Pancreas (tissue), 10 donors: ENCODE results near the gene ELOVL2. TPM values are rescaled to one million over a fixed set of nuclear protein-coding genes. Genes with fewer than 3 reads are reported as not detected.

Source experiments
- ATAC-seq, 4 donors: fragments of 200-7000 bp; cut with Tn5 transposase; one replicate each; pipeline versions ENCODE4 v1.8.0 to v1.9.1; 2020; ENCODE audit warnings: mild to moderate bottlenecking in 4 of 4, moderate library complexity in 4 of 4
- DNase-seq, 6 donors: peaks; one replicate each; pipeline ENCODE4 v3.0.0-alpha.2; 2020
- FAIRE-seq: peaks from 2 replicates; lab custom pipeline; 2012; peaks lifted over from hg19 to GRCh38; lab: Jason Lieb, UNC
- H3K27ac ChIP-seq, 4 donors: fragments of 200-600 bp; sonication (generic); 1 replicate in 3 of 4; 2 replicates in 1 of 4; pipeline versions ENCODE4 v1.5.0 to v1.8.0; 2020
- H3K27me3 ChIP-seq, 4 donors: fragments of 200-600 bp; one replicate each; pipeline ENCODE4 v1.8.0; 2021
- H3K36me3 ChIP-seq, 3 donors: fragments of 200-600 bp; sonication (generic) in 1 of 3; one replicate each; pipeline versions ENCODE4 v1.5.0 to v1.8.0; 2020 to 2021
- H3K4me1 ChIP-seq, 3 donors: fragments of 200-600 bp; one replicate each; pipeline ENCODE4 v1.8.0; 2021
- H3K4me3 ChIP-seq, 4 donors: fragments of 200-600 bp; sonication (generic) in 2 of 4; one replicate each; pipeline versions ENCODE4 v1.5.0 to v1.8.0; 2020 to 2021
- H3K9me3 ChIP-seq, 4 donors: fragments of 200-600 bp; one replicate each; pipeline ENCODE4 v1.8.0; 2021
- WGBS, 2 donors: extraction: QIAGEN DNeasy Blood & Tissue Kit; methylation state at CpG; one replicate each; pipeline ENCODE4 v1.1.7; 2013; 5-methylcytosine and 5-hydroxymethylcytosine counted together
- intact Hi-C, 3 donors: fragments of 100-400 bp; cut with DNase I; formaldehyde crosslinking; loops; one replicate each; pipeline versions ENCODE4 v1.11.1 to v1.14.2; 2022
- polyA plus RNA-seq, 2 donors: library from polyadenylated mRNA; stranded (reverse); fragments of 200-250 nt; gene quantifications; one replicate each; pipeline ENCODE4 v1.2.3, GENCODE V29; 2013
- total RNA-seq, 6 donors: library from RNA; stranded (reverse); fragmentation: NEBNext Ultra II Directional in 4 of 6; extraction: Animal tissue kit (Norgen Biotek cat#: 25700) in 4 of 6; gene quantifications; one replicate each; pipeline versions ENCODE4 v1.2.1 to v1.2.4, GENCODE V29; 2021 to 2023
- TF ChIP-seq, protein P1 (sequence below), 4 donors: fragments of 200-600 bp; sonication (generic) in 3 of 4; IDR thresholded peaks; one replicate each; pipeline versions ENCODE4 v1.5.0 to v1.8.0; 2021; ENCODE audit warnings: antibody characterized with exemption in 4 of 4
- donor health status: healthy with polysubstance abuse.
- donor health status: DM: no; HTN: no; CAD: no; lungs with moderate emphysema.
- donor health status: DM: no; HTN: no; CAD: no.
- donor health status: control.
- donor health status: control.
- donor health status: Bipolar disorder and iron deficiency.
- donor health status: DM: yes; HTN: yes; CAD: no.
- donor health status: DM: no; HTN: no; CAD: no.
- donor health status: DM: no; HTN: no; CAD: no.
- donor health status: DM: yes; HTN: yes; CAD: no.

ELOVL2 gene
- total and polyA plus RNA-seq, 8 donors = 1.3 to 2.2 (median 1.6) TPM

DNA sequence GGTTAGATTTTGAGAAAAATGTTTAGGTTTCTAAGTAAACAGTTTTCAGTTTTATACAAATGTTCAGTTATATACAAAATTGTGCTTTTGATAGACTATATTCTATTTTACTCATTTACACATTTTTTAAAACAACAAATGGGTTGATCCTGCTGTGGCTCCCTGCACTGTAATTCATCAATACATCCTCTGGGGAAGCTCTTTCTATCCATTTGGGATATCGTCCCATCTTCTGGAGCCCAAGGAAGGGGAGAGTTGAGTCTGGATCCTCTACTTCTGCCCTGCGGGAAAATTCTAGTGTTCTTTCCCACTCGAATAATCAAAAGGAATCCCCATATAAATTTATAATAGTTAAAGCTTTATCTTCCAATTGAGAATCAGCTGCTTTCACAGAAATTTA, 82.3 kb downstream of the ELOVL2 start:
- Histone ChIP-seq H3K27me3 (no peaks in the 10 kb centered on the region), H3K27ac (no peak overlapping the region), H3K4me1 (no peaks in the 10 kb centered on the region), H3K36me3 (no peaks in the 10 kb centered on the region), H3K9me3 (no peaks in the 10 kb centered on the region), H3K4me3 (no peak overlapping the region)
- ATAC-seq = no peak
- intact Hi-C loops = no loop called here
- FAIRE-seq = no peak
- 73 to 84% methylated on average over 3 of the region's 3 CpGs for WGBS, 2 donors
- TF ChIP-seq, protein P1, sequence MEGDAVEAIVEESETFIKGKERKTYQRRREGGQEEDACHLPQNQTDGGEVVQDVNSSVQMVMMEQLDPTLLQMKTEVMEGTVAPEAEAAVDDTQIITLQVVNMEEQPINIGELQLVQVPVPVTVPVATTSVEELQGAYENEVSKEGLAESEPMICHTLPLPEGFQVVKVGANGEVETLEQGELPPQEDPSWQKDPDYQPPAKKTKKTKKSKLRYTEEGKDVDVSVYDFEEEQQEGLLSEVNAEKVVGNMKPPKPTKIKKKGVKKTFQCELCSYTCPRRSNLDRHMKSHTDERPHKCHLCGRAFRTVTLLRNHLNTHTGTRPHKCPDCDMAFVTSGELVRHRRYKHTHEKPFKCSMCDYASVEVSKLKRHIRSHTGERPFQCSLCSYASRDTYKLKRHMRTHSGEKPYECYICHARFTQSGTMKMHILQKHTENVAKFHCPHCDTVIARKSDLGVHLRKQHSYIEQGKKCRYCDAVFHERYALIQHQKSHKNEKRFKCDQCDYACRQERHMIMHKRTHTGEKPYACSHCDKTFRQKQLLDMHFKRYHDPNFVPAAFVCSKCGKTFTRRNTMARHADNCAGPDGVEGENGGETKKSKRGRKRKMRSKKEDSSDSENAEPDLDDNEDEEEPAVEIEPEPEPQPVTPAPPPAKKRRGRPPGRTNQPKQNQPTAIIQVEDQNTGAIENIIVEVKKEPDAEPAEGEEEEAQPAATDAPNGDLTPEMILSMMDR (IDR thresholded peaks at IDR 0.05) = no peak
- no peak for DNase-seq

DNA sequence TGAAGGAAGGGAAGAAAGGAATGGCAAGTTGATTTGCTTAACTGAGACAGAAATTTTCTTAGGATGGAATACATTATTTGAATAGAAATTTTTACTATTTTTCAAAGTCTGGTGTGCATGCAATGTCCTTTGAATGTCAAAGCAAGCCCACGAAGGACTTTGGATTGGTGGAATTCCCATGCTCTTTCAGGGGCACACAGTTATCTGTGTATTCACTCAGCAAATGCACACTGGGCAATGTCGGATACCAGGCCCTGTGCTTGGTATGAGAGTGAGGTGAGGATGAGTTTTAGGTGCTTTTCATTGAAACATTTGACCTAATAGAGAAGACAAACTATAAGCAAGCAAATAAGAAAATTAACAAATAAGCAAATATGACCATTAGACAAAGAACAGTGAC, 83.9 kb downstream of the ELOVL2 start:
- no peak for ATAC-seq
- intact Hi-C loops = no loop called here
- no peak for DNase-seq
- no peaks in the 10 kb centered on the region for H3K36me3 ChIP-seq
- FAIRE-seq = no peak
- TF ChIP-seq, protein P1 (IDR thresholded peaks at IDR 0.05) = no peak
- H3K27ac ChIP-seq = no peak overlapping the region
- H3K9me3 ChIP-seq = no peaks in the 10 kb centered on the region
- H3K27me3 ChIP-seq = no peaks in the 10 kb centered on the region
- H3K4me3 ChIP-seq = no peak overlapping the region
- H3K4me1 ChIP-seq = no peaks in the 10 kb centered on the region
- WGBS, 2 donors = 72 to 78% methylated on average over 2 of the region's 2 CpGs

DNA sequence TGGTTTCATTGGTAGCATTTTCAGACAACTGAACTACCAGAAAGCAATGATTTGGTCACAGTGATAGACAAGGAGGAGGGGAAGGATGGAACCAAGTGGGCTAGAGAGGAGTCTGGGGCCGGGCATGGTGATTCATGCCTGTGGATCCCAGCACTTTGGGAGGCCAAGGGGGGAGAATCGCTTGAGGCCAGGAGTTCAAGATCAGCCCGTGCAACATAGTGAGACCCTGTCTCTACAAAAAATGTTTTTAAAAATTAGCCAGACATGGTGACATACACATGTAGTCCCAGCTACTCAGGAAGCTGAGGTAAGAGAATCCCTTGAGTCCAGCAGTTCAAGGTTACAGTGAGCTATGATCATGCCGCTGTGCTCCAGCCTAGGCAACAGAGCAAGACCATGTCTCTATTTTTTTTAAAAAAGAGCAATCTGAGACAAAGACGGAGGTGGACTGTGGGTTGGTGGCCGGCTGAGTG, 86.7 kb downstream of the ELOVL2 start:
- no peaks in the 10 kb centered on the region for H3K9me3 ChIP-seq
- no peak for DNase-seq

DNA sequence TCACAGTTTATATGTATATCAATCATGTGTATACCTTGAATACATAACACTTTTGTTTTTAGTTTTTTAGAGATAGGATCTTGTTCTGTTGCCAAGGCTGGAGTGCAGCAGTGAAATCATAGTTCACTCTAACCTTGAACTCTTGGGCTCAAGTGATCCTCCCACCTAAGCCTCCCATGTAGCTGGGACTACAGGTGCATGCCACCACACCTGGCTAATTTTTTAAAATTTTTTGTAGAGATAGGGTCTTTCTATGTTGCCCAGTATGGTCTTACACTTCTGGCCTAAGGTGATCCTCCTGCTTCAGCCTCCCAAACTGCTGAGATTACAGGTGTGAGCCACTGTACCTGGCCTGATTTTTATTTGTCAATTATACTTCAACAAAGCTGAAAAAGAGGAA, 87.3 kb downstream of the ELOVL2 start:
- no peaks in the 10 kb centered on the region for H3K9me3 ChIP-seq
- FAIRE-seq = no peak
- H3K4me3 ChIP-seq = no peak overlapping the region
- no peak overlapping the region for H3K27ac ChIP-seq
- no peaks in the 10 kb centered on the region for H3K36me3 ChIP-seq
- ATAC-seq = no peak
- no peak for DNase-seq
- H3K4me1 ChIP-seq = no peaks in the 10 kb centered on the region
- TF ChIP-seq, protein P1 (IDR thresholded peaks at IDR 0.05) = no peak
- intact Hi-C loops = no loop called here
- no peaks in the 10 kb centered on the region for H3K27me3 ChIP-seq

More for the DNA sequence above, 86.7 kb downstream of the ELOVL2 start:
- Histone ChIP-seq H3K27me3 (no peaks in the 10 kb centered on the region), H3K27ac (no peak overlapping the region), H3K4me1 (no peaks in the 10 kb centered on the region), H3K4me3 (no peak overlapping the region), H3K36me3 (no peaks in the 10 kb centered on the region)
- FAIRE-seq (no peak), ATAC-seq (no peak)
- TF ChIP-seq, protein P1 (IDR thresholded peaks at IDR 0.05) = no peak
- WGBS, 2 donors = 77 to 89% methylated on average over 6 of the region's 6 CpGs
- intact Hi-C loops = no loop called here

DNA sequence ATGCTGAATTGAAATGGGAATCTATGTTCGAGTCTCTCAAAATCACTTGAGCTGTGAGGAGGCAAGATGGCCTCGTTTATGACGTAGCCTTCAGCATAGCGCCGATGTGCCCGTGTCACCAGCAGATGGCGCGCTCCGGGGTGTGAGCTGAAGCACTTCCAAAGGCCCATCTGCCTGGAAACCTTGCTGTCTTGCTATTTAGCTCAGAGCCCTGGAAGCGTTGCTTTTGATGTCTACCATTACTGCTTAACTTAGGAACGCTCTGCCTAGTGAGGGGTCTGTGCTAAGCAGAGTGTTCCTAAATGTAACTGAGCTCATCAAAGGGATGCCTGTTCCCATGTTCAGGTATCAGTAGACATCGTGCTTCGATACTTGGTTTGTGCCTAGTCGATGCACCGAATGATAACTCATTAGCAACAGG, 89.5 kb downstream of the ELOVL2 start:
- Histone ChIP-seq H3K27ac (no peak overlapping the region), H3K4me3 (no peak overlapping the region), H3K27me3 (no peaks in the 10 kb centered on the region), H3K36me3 (no peaks in the 10 kb centered on the region), H3K9me3 (no peaks in the 10 kb centered on the region), H3K4me1 (no peaks in the 10 kb centered on the region)
- peak; percentile 82 to 97 (median 92) for ATAC-seq
- DNase-seq = peak; percentile 47 to 91 (median 76)
- no peak for FAIRE-seq
- WGBS, 2 donors = 30% methylated on average over 15 of the region's 15 CpGs
- TF ChIP-seq, protein P1 (IDR thresholded peaks at IDR 0.05) = peak; percentile 62 to 70 (median 70)
- intact Hi-C loops = loop anchor here in 2 of 3 donors (5.0 kb wide), 2 partner anchors 113 to 118 kb away; no protein-coding TSS in a partner anchor
